ENCODE measurements around the gene MORN1.

MORN1 gene

DNA sequence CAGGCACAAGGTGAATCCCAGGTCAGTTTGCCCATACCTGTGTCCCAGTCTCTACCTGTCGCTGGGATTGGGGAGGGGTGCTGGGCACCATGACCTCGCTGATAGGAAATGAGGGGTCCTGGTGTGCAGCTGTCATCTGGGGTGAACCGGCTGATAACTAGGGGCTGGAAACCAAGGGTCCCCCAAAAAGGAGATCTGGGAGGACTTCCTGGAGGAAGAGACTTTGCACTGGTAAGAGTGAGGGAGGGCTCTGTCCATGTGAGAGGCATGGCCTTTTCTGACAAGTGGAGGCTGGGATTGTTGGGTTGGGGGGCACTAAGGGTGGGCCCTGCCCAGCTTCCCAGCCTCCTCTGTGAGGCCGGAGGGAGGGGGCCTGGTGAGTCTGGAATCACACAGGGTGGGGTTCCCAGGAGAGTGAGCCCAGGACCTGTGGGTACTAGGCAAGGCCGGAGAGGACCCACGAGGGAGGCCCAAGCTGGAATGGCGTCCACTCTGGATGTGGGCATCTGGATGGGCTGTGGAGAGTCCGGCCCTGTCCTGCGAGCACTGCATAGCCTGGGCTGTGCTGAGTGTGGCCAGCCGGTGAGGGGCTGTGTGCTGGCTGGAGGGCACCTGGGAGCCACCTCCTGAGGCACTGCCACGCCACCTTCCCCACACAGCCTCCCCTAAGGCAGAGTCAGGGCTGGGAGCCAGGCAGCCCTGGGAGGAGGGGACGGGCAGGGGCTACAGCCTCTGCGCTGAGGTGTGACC is 25.9 kb upstream of the MORN1 start:
- TF ChIP-seq CTCF (conservative IDR thresholded peaks at IDR 0.05; ENCODE audit: control insufficient read depth, insufficient read depth, low read depth, low read length), result no peak
- no peak overlapping the region for H3K4me3 ChIP-seq (ENCODE audit: control insufficient read depth, low read depth, low read length)
- no peak for DNase-seq (ENCODE audit: low read depth)

DNA sequence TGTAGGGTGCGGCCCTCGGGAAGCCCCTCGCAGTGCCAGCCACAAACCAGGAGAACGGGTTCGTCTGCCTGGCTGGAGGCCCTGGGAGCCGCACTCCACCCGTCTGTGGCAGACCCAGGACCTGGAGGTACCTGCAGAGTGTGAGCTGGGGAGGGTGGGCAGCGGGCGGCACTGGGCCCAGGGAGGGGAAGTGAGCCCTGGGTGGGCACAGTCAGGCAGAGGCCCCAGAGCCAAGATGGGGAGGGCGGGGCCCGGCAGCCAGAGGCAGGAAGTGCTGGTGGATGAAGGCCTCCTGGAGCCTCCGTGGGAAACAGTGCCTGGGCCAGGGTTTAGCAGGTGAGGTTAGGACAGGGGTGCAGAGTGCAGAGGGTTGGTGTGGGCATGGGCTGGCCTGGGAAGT is 25.0 kb upstream of the MORN1 start:
- no peak overlapping the region for H3K4me3 ChIP-seq (ENCODE audit: control insufficient read depth, low read depth, low read length)
- no peak for DNase-seq (ENCODE audit: low read depth)
- TF ChIP-seq CTCF (conservative IDR thresholded peaks at IDR 0.05; ENCODE audit: control insufficient read depth, insufficient read depth, low read depth, low read length), result no peak

GRCh38 chr1:2415801-2416208 is 24.5 kb upstream of the MORN1 start:
- TF ChIP-seq CTCF (conservative IDR thresholded peaks at IDR 0.05; ENCODE audit: control insufficient read depth, insufficient read depth, low read depth, low read length), result no peak
- no peak overlapping the region for H3K4me3 ChIP-seq (ENCODE audit: control insufficient read depth, low read depth, low read length)
- no peak for DNase-seq (ENCODE audit: low read depth)

- no peak for DNase-seq (ENCODE audit: low read depth)
- no peak for TF ChIP-seq CTCF (conservative IDR thresholded peaks at IDR 0.05; ENCODE audit: control insufficient read depth, insufficient read depth, low read depth, low read length)
- no peak overlapping the region for H3K4me3 ChIP-seq (ENCODE audit: control insufficient read depth, low read depth, low read length)
Measured at GRCh38 chr1:2415337-2415736, 24.0 kb upstream of the MORN1 start.

DNA sequence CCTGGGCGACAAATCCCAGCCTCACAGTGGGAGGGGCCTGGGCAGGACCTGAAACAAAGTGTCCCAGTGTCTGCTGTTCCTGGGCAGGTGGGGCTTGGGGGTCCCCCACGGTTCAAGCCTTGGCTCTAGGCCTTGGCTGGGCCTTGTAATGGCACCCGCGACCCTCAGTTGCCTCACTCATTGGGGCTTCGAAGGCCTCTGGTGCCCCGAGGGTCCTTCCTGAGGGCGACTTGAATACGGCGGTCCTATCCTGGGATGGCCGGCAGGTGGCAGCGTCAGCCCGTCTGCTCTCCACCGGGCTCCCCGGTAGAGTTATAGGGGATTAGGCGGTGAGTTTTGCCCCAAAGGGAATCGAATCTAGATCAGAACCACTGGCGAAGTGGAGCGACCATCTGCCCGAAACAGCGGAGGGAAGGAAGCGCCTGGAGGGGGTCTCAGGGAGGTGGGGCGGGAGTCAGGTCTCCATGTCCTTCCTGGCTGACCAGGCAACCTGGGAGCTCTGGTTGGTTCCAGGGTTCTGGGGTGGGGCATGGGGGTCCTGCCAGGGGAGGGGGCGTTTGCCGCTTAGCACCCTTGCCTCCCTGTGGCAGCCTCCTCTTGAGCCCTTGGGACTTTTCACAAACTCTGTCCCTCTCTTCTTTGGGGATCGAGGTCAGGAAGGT is 23.1 kb upstream of the MORN1 start:
- no peak overlapping the region for H3K4me3 ChIP-seq (ENCODE audit: control insufficient read depth, low read depth, low read length)
- peak; percentile 79 for TF ChIP-seq CTCF (conservative IDR thresholded peaks at IDR 0.05; ENCODE audit: control insufficient read depth, insufficient read depth, low read depth, low read length)
- DNase-seq (ENCODE audit: low read depth), result peak; percentile 49

DNA sequence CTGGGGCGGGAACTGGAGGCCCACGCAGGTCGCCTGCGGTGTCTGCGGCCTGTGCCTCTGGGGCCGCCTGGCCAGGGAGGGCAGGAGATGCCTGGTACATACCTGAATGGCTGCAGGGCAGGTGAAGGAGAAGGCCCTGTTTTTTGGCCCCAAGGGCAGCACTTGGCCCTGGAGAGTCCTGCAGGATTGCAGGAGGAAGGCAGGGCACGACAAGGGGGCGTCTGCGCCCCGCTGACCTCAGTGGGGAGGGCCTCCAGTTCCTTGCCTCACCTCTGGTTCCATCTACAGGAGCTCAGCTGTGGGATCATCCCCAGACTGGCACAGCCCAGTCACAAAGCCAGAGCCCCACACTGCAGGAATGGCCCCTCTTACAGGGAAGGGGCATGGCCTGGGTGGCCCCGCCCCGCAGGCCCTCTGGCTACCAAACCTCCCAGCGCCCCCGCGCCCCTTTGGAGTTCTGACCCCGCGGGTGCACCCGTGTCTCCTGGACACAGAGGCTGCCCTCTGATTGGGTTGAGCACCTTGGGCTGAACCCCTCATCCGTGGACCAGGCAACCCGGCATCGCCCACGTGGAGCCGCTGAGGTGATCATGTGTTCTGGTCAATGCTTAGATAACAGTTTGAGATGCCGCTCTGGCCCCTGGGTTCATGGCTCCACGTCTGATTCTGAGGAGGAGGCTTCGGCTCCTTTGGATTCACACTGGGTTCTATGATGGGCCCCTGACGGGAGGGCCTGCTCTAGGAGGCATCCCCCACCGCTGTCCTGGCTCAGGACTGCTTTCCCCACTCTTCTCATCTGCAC is 22.3 kb upstream of the MORN1 start:
- DNase-seq (ENCODE audit: low read depth), result no peak
- H3K4me3 ChIP-seq (ENCODE audit: control insufficient read depth, low read depth, low read length), result peak overlapping the region; percentile 58
- TF ChIP-seq CTCF (conservative IDR thresholded peaks at IDR 0.05; ENCODE audit: control insufficient read depth, insufficient read depth, low read depth, low read length), result no peak
